ENCODE results near the gene FAM204A. TPM values are rescaled to one million over a fixed set of nuclear protein-coding genes. Genes with fewer than 3 reads are reported as not detected.

FAM204A gene
- total RNA-seq = 49.0 and 50.8 TPM in 2 replicates
- 45.3 and 56.6 TPM in 2 replicates for polyA plus RNA-seq

- no peak for TF ChIP-seq CTCF (IDR thresholded peaks at IDR 0.05; ENCODE audit: poor library complexity)
- TF ChIP-seq EZH2 (IDR thresholded peaks at IDR 0.05; ENCODE audit: borderline replicate concordance) = no peak
- TF ChIP-seq EZH2phosphoT487 (IDR thresholded peaks at IDR 0.05; ENCODE audit: low read depth, severe bottlenecking, unreplicated experiment) = no peak
These were observed at the start of gene FAM204A for GRCh38 chr10:118341791-118342637. TSS of gene FAM204A (minus strand) at chr10:118342324. CDS start at chr10:118336415, 5,909 bp downstream.

GRCh38 chr10:118383699-118384098 is 41.6 kb upstream of the FAM204A start:
- H3K36me3 ChIP-seq (replicated peaks; ENCODE audit: insufficient read depth, low read depth) = no peaks in the 10 kb centered on the region
- no peak overlapping the region for H3K4me3 ChIP-seq
- no peak overlapping the region for H2AFZ ChIP-seq
- no peaks in the 10 kb centered on the region for H3K9me3 ChIP-seq (ENCODE audit: low read depth)
- H3K4me1 ChIP-seq (ENCODE audit: insufficient read depth) = no peaks in the 10 kb centered on the region
- H3K27me3 ChIP-seq = peaks cover 23% of the 10 kb centered on the region
- no peaks in the 10 kb centered on the region for H4K20me1 ChIP-seq (ENCODE audit: insufficient read depth, poor library complexity, severe bottlenecking)
- no peaks in the 10 kb centered on the region for H3K9me2 ChIP-seq (replicated peaks; ENCODE audit: insufficient read depth)
- TF ChIP-seq EZH2 (IDR thresholded peaks at IDR 0.05; ENCODE audit: borderline replicate concordance) (no peak), EZH2phosphoT487 (IDR thresholded peaks at IDR 0.05; ENCODE audit: low read depth, severe bottlenecking, unreplicated experiment) (no peak), CTCF (IDR thresholded peaks at IDR 0.05; ENCODE audit: poor library complexity) (no peak)
- 86% methylated on average over 1 of the region's 1 CpG for WGBS (ENCODE audit: low lambda C conversion rate, missing lambda C conversion rate)
- no peak overlapping the region for H3K27ac ChIP-seq
- no peak overlapping the region for H3K4me2 ChIP-seq
- no peak for DNase-seq (ENCODE audit: low spot score)
- no peaks in the 10 kb centered on the region for H3K79me2 ChIP-seq

More at GRCh38 chr10:118341791-118342637, at the start of gene FAM204A:
- peak; percentile 95 for DNase-seq (ENCODE audit: low spot score)
- Histone ChIP-seq H2AFZ (peak within 1 kb of the TSS; percentile 91), H3K79me2 (peaks cover 37% of the 10 kb centered on the region), H3K27ac (peak within 1 kb of the TSS; percentile 80), H3K27me3 (no peaks in the 10 kb centered on the region), H4K20me1 (ENCODE audit: insufficient read depth, poor library complexity, severe bottlenecking) (no peaks in the 10 kb centered on the region), H3K36me3 (replicated peaks; ENCODE audit: insufficient read depth, low read depth) (no peaks in the 10 kb centered on the region), H3K4me1 (ENCODE audit: insufficient read depth) (peaks cover 7% of the 10 kb centered on the region), H3K9me3 (ENCODE audit: low read depth) (no peaks in the 10 kb centered on the region), H3K4me2 (peak within 1 kb of the TSS; percentile 77), H3K4me3 (peak within 1 kb of the TSS; percentile 69), H3K9me2 (replicated peaks; ENCODE audit: insufficient read depth) (no peaks in the 10 kb centered on the region)
- under 1% methylated on average over 45 of the region's 45 CpGs for WGBS (ENCODE audit: low lambda C conversion rate, missing lambda C conversion rate)

- no peaks in the 10 kb centered on the region for H3K9me2 ChIP-seq (replicated peaks; ENCODE audit: insufficient read depth)
- H2AFZ ChIP-seq = no peak overlapping the region
- 70% methylated on average over 4 of the region's 4 CpGs for WGBS (ENCODE audit: low lambda C conversion rate, missing lambda C conversion rate)
These were observed 41.1 kb upstream of the FAM204A start for GRCh38 chr10:118383063-118383689.

More at GRCh38 chr10:118383063-118383689, 41.1 kb upstream of the FAM204A start:
- DNase-seq (ENCODE audit: low spot score) = no peak
- Histone ChIP-seq H3K27ac (no peak overlapping the region), H3K79me2 (no peaks in the 10 kb centered on the region), H3K4me1 (ENCODE audit: insufficient read depth) (no peaks in the 10 kb centered on the region), H3K36me3 (replicated peaks; ENCODE audit: insufficient read depth, low read depth) (no peaks in the 10 kb centered on the region), H3K9me3 (ENCODE audit: low read depth) (no peaks in the 10 kb centered on the region), H4K20me1 (ENCODE audit: insufficient read depth, poor library complexity, severe bottlenecking) (no peaks in the 10 kb centered on the region), H3K4me3 (no peak overlapping the region), H3K4me2 (no peak overlapping the region), H3K27me3 (peaks cover 23% of the 10 kb centered on the region)
- TF ChIP-seq EZH2 (IDR thresholded peaks at IDR 0.05; ENCODE audit: borderline replicate concordance) (no peak), EZH2phosphoT487 (IDR thresholded peaks at IDR 0.05; ENCODE audit: low read depth, severe bottlenecking, unreplicated experiment) (no peak), CTCF (IDR thresholded peaks at IDR 0.05; ENCODE audit: poor library complexity) (no peak)

All from hepatocyte (in vitro differentiated cells).